KMS-11 (cell line): ENCODE measurements around the gene CDK5R2.

Experiments
- H2AFZ ChIP-seq: fragments of 200-600 bp; sonication (generic); 2 replicates; pipeline ENCODE4 v1.6.1; 2016; ENCODE audit warnings: antibody characterized with exemption, mixed run types, low read depth
- H3K27ac ChIP-seq: fragments of 200-600 bp; sonication (generic); 2 replicates; pipeline ENCODE4 v1.6.1; 2016; ENCODE audit warnings: mild to moderate bottlenecking, mixed run types
- H3K27me3 ChIP-seq: fragments of 200-600 bp; sonication (generic); 2 replicates; pipeline ENCODE4 v1.6.1; 2017; ENCODE audit warnings: mild to moderate bottlenecking, low read depth, mixed run types, moderate library complexity; ENCODE audit not compliant: insufficient read depth
- H3K36me3 ChIP-seq: fragments of 200-600 bp; sonication (generic); 2 replicates; pipeline ENCODE4 v1.6.1; 2017; ENCODE audit warnings: mild to moderate bottlenecking, mixed run types; ENCODE audit not compliant: insufficient read depth
- H3K4me1 ChIP-seq: fragments of 200-600 bp; sonication (generic); 2 replicates; pipeline ENCODE4 v1.6.1; 2016; ENCODE audit warnings: mild to moderate bottlenecking, low read depth, mixed run types; ENCODE audit not compliant: poor library complexity, severe bottlenecking
- H3K4me2 ChIP-seq: fragments of 200-600 bp; sonication (generic); 2 replicates; pipeline ENCODE4 v1.7.0; 2016; ENCODE audit warnings: mild to moderate bottlenecking, mixed run types
- H3K4me3 ChIP-seq: fragments of 200-600 bp; sonication (generic); IDR thresholded peaks from 2 replicates; pipeline ENCODE4 v1.6.1; 2017; ENCODE audit warnings: low read depth, low read length, mixed read lengths; ENCODE audit not compliant: insufficient read depth
- H3K79me2 ChIP-seq: fragments of 200-600 bp; sonication (generic); 2 replicates; pipeline ENCODE4 v1.6.1; 2016; ENCODE audit warnings: low read depth, mixed run types; ENCODE audit not compliant: insufficient read depth
- H3K9ac ChIP-seq: fragments of 200-600 bp; sonication (generic); 2 replicates; pipeline ENCODE4 v1.6.1; 2016; ENCODE audit warnings: mild to moderate bottlenecking, mixed run types
- H4K20me1 ChIP-seq: fragments of 200-600 bp; sonication (generic); 2 replicates; pipeline ENCODE4 v1.6.1; 2016; ENCODE audit warnings: mild to moderate bottlenecking, mixed run types; ENCODE audit not compliant: insufficient read depth
- CTCF ChIP-seq: fragments of 200-600 bp; sonication (generic); conservative IDR thresholded peaks from 2 replicates; pipeline ENCODE4 v1.6.1; 2017; ENCODE audit warnings: low read depth, mild to moderate bottlenecking, antibody characterized with exemption, low read length, moderate library complexity, mixed read lengths

CDK5R2 gene

GRCh38 chr2:218984239-218985020 is 25.0 kb downstream of the CDK5R2 start:
- H3K4me2 ChIP-seq = no peak overlapping the region
- no peak overlapping the region for H3K9ac ChIP-seq
- no peaks in the 10 kb centered on the region for H4K20me1 ChIP-seq
- no peak for TF ChIP-seq CTCF
- H3K27ac ChIP-seq = no peak overlapping the region
- H3K4me3 ChIP-seq = no peak overlapping the region
- no peak overlapping the region for H2AFZ ChIP-seq
- peaks cover 72% of the 10 kb centered on the region for H3K27me3 ChIP-seq
- no peaks in the 10 kb centered on the region for H3K36me3 ChIP-seq
- H3K79me2 ChIP-seq = no peaks in the 10 kb centered on the region
- H3K4me1 ChIP-seq = peaks cover 6% of the 10 kb centered on the region

GRCh38 chr2:218985021-218985324 is 25.5 kb downstream of the CDK5R2 start, which contains the start of gene FEV:
Gene FEV, minus strand, starts transcription at chr2:218985184. Its CDS starts 109 bp downstream, at chr2:218985075.
- Histone ChIP-seq H3K27me3 (peaks cover 72% of the 10 kb centered on the region), H3K79me2 (no peaks in the 10 kb centered on the region), H3K4me2 (no peak within 1 kb of the TSS), H3K36me3 (no peaks in the 10 kb centered on the region), H3K27ac (no peak within 1 kb of the TSS), H3K4me1 (peaks cover 4% of the 10 kb centered on the region), H3K4me3 (no peak within 1 kb of the TSS), H4K20me1 (no peaks in the 10 kb centered on the region), H2AFZ (no peak within 1 kb of the TSS), H3K9ac (no peak within 1 kb of the TSS)
- TF ChIP-seq CTCF = no peak

- H3K4me2 ChIP-seq = no peak overlapping the region
- no peak overlapping the region for H3K4me3 ChIP-seq
- no peaks in the 10 kb centered on the region for H3K36me3 ChIP-seq
- H2AFZ ChIP-seq = no peak overlapping the region
- no peaks in the 10 kb centered on the region for H4K20me1 ChIP-seq
- peaks cover 72% of the 10 kb centered on the region for H3K27me3 ChIP-seq
- H3K79me2 ChIP-seq = no peaks in the 10 kb centered on the region
- peaks cover 4% of the 10 kb centered on the region for H3K4me1 ChIP-seq
- no peak overlapping the region for H3K27ac ChIP-seq
- TF ChIP-seq CTCF = no peak
- no peak overlapping the region for H3K9ac ChIP-seq
Measured at GRCh38 chr2:218985325-218986091, 26.0 kb downstream of the CDK5R2 start.

- H3K4me1 ChIP-seq = peaks cover under 1% of the 10 kb centered on the region
- no peaks in the 10 kb centered on the region for H3K36me3 ChIP-seq
- no peak overlapping the region for H3K4me3 ChIP-seq
- peaks cover 71% of the 10 kb centered on the region for H3K27me3 ChIP-seq
- no peak for TF ChIP-seq CTCF
- H4K20me1 ChIP-seq = no peaks in the 10 kb centered on the region
- H2AFZ ChIP-seq = no peak overlapping the region
- H3K79me2 ChIP-seq = no peaks in the 10 kb centered on the region
- no peak overlapping the region for H3K27ac ChIP-seq
- no peak overlapping the region for H3K4me2 ChIP-seq
- H3K9ac ChIP-seq = no peak overlapping the region
Measured at GRCh38 chr2:218986148-218986761, 26.8 kb downstream of the CDK5R2 start.
